NCI-H774 (cell line): Measurements from ENCODE around the gene MRPS5.

Source experiments
- DNase-seq: peaks from one replicate; lab custom pipeline; 2025; lab: John Stamatoyannopoulos, UW

Gene MRPS5

DNA sequence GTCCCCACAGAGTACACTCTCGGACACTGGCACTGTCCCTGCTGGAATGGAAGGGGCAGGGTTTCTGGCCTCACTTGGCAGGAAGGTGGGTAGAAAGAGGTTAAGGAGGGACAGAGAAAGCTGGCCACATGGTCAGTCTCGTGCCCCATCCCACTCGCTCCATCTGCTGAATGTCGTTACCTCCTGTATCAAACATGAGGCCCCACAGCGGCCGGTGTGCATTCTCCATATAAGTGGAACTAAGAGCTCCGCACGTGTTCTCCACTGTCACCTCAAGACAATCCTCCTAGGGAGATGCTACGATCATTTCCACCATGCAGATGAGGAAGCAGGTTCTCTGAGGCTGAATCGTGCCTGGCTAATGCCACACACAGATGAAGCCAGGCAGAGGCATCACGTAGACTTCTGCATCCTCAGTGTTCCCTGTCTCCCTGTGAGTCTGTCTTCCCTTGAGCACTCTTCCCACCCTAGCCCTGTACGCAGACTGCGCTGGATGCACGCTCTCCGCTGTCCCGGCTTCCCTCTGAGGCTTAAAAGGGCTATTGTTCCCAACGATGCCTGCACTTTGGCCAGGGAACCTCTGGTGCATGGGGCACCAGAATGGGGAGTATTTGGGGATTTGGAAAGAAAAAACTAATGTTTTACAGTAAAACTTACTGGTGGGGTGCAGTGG lies 61.0 kb downstream of the MRPS5 start:
- DNase-seq = no peak

DNA sequence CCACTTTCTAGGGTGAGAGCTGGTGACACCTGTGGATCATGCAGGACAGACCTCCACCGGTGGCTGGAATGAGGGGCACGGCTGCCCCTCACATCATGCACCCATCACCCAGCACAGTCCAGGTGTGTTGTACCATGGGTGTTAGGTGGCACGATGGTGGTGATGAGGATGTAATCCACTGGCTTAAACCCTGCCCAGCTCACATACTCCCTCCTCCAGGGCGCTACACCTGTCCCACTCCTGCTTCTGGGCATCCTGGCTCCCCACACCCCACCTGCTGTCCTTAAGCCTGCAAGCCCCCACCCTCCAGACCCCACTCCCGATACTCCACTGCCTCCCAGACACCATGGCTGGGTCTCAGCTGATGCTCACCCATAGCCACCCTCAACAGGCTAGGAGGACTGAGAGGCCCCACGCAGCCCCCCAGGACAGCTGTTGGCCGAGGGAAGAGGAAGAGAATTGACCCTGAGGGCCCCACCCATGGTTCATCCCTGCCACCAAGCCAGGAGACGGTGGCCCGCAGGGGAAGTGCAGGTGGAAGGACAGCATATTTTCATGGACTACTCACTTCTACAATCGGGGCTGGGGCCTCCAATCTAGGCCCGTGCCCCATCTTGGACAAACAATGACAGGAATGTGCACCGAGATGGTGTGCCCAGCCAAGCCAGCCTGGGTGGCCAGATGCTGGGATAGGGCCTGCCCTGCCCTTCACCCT lies 61.8 kb downstream of the MRPS5 start:
- DNase-seq = no peak

DNA sequence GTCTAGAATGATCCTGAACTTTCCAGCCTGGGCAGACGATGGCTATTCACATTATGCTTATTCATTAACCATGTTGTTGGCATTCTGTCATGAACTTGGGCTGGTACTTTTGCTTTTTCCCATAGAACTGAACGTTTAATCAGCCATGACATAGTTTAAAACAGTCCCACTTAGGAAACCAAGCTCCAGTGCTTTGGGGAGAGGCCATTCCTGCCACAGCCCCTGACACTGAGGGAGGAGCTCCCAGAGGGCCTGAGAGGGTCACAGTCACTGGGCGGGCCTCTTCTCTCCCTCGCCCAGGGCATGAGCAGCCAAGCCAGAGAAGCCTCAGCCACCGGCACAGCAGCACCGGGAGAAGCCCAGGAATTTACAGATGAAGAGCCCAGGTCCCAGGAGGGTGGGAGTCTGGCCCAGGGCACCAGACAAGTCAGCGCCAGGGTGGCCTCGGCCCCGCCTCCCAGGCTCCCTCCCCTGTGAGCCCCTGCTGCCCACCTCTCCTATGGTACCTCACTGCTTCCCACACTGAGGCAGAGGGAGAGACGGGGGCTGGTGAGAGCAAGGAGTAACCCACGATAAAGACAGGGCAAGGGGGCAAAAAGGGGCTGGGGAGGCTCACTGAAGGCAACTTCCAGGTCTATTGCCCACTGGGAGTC lies 62.5 kb downstream of the MRPS5 start:
- DNase-seq = no peak

DNA sequence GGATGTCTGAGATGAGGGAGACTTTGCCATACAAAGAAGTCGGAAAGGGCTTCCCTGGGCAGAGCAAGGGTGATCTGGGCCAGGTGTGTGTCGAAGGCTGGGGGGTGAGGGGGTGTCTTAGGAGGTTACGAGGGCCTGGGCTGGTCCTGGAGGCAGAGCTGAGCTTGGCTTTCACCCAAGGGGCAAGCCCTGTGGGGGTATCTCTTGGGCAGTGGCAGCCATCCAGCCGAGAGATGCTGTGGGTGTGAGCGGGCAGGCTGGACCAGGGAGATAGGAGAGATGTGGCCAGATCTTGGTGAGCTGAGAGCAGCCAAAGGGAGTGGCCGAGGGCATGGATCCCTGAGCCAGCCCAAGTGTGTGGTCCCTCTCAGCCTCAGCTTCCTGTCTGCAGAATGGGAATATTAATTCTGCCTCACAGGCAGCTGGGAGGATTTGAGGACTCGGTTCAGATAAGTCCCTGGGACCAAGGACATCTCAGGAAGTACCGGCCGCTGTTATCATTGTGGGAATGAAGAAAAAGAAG lies 63.1 kb downstream of the MRPS5 start:
- DNase-seq = no peak

DNA sequence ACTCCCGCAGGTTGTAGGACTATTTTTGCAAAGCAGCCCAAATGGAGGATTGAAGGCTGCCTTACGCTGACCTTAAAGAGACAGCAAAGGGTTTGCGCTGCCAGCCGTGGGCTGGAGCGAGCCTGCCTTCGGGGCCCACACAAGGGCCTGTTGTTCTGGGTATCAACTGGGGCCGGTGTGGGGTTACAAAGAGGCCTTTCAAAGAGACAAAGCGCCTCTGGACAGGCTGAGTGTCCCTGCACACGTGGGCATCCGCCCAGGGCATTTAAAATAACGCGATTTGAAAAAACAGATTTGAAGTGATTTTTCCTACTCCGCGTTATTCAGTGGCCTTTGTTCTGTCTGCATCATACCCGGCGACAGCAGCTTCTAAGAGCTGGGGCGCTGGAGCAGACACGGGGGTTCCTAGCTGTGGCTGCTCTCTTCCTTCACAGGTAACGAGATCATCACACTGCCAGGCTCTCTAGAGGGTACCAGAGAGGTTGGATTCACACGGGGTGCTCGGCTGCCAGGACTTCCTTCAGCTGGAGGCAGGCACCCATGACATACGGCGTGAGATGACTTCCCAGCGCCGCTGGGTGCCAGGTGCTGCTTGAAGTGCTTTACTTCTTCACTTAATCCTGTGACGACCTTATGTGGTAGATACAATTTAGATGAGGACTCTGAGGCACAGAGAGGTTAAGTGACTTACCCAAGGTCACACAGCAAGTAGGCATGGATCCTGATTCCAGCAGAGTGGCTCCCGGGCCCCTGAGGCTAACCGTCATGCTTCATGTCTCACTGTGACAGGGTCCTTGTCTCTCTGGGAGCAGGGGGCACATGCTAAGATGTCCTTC lies 63.9 kb downstream of the MRPS5 start:
- DNase-seq = no peak

DNA sequence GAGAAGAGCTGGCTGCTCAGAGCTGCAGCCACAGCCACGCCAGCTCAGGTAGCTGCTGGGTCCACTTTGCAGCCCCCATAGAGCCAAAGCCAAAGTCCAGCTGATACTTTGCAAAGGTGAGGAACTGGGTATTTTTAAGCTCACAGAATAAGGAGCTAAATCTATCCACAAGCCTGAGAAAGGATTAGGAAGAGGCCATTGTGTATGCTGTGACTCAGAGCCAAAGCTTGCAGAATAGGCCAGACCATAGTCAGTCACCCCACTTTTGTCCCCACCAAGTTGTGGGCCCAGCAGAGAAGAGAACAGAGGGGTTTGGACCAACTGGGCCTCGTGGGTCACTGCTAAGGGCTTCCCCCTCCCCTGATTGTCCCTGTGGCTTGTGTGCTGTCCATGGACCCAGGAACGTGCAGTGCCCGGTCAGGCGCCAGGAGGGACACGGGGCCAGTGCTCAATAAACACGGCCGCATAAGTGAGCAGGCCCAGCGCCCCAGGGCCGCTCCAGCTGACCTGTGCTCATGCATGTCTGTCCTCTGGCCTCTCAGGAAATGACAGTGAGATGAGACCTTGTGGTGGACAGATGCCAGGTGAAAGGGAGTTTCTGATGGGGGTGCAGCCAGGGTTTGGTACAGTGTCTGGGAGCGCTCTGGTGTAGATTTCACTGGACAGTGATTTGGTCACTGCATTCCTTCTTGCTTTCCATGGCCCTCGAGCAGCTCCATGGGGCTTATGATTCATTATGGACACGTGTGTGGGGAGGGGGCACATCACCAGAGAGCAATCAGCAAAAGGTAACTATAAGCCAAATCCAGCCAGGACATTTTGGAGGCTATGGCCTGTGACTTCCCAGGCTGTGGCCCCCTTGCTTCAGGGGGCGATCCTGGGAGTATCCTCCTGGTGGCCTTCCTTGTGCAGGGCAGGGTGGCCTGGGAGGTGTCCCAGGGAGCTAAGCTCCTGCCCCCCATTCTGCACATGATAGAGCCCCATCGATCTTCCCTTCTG lies 64.8 kb downstream of the MRPS5 start:
- no peak for DNase-seq

DNA sequence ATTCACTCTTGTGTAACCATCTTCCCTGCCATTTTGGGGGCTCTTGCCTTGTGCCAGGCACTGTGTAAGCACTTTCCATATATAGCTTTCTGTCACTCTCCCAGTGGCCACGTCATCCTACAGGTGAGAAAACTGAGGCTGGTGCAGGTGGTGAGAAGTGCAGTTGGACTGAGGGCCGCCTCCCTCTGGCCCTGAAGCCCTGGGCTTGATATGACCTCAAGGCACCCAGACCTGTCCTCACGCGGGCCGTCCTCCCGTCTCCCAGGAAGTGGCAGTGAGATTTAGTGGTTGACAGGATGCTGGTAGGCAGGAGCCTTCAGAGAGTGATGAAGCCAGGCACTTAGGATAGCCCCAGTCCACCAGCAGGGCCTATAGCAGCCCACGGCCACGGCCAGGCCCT lies 65.6 kb downstream of the MRPS5 start:
- DNase-seq = no peak

DNA sequence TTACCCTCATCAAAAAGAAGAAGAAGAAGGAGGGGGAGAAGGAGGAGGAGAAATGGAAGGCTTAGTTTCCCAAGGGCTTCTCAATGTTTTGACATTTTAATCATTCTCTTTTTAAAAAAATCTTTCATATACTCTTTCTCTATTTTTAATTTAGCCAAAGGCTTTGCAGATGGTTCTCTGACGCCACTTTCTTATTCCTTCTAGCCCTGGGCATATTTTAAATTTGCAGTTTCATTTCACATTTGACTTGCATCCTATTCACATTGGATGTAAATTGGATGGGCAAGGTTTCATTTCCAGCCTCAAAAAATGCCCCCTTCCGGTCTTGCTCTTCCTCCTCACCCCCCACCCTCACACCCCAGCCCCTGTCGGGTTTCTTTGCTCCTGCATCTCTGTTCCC lies 66.3 kb downstream of the MRPS5 start:
- DNase-seq = no peak

DNA sequence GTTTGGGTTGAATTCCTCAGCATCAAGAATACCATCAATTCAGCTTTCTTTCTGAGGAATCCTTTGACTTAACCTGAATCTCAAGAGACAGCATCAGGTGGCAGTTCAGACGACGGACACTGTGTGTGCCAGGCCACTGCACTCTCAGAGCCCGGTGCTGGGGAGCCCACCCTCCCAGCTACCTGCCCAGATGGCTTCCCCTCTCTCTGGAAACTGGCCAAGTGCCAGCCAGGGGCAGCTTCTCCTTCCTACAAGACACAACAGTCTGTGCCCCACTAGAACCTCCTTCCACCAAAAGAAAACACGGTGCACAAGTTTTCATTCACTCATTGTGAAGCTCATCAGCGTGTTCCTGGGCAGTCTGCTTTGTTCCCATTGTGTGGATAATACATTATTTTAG lies 67.6 kb downstream of the MRPS5 start:
- DNase-seq = no peak

DNA sequence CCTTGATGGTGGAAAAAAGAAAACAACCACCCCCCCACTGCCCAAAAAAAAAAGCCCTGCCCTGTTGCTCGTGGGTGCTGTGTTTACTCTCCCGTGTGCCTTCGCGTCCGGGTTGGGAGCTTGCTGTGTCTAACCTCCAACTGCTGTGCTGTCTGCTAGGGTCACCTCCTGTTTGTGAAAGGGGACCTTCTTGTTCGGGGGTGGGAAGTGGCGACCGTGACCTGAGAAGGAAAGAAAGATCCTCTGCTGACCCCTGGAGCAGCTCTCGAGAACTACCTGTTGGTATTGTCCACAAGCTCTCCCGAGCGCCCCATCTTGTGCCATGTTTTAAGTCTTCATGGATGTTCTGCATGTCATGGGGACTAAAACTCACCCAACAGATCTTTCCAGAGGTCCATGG lies 68.1 kb downstream of the MRPS5 start:
- DNase-seq = no peak

DNA sequence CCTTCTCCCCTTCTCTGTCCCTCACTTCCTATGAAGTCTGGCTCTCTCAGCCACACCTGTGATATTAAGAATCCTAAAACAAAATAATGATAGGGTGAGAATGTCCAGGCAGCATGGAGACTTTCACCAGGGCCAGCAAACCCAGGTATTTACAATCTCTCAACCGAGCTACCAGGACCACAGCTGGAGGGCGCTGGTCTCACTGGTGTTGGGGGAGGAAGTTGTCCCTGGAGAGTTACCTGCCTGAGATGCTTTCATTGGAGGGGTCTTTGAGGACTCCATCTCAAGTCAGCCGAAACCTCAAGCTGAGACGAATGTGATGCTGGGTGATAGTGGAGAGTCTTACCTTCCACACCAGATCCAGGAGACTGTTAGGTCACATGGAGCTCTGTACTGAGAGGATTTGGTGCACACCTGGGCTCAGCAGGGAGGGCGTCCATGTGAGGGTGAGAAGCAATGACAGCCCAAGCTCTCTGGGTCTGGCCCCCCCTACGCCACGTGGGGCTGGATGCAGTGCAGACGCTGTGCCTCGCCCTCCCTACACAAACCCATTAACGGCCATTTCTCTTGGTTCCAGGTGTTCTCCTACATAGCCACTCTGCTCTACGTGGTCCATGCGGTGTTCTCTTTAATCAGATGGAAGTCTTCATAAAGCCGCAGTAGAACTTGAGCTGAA lies 68.7 kb downstream of the MRPS5 start:
- DNase-seq = no peak

DNA sequence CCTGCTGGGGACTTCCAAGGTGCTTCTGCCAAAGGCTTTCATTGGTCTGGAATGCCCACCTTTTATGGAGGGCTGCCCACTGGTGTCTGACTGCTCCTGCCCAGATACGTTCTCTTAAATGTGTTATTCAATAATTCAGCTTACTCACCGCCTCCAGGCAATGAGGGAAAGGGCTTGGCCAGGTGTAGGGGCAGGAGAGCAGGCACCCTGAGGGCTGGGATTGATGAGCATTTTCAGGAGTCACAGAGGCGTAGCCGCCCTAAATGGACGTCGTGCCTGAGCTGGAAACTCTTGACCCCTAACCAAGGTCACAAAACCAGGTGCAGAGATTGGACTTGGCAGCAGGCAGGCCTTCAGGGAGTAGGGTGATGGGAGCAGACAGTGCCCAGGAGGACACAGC lies 69.3 kb downstream of the MRPS5 start:
- DNase-seq = no peak

DNA sequence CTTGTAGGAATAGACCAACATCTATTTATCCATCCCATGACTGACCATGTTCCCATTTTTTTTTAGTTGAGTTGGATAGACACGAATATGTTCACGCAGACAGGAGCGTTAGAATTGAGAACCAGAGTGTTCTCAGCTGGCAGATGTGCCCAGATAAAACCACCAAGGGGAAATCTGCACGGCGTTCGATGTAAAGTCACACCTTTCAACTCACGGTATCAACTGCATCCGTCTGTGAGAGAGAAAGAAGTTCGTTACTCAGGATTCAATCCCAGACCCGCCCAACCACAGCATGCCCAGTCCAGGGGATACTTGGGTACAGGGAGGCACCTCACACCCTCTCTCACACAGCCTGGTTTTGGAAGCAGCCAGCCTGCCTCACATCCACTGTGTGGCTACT lies 70.0 kb downstream of the MRPS5 start:
- DNase-seq = no peak

DNA sequence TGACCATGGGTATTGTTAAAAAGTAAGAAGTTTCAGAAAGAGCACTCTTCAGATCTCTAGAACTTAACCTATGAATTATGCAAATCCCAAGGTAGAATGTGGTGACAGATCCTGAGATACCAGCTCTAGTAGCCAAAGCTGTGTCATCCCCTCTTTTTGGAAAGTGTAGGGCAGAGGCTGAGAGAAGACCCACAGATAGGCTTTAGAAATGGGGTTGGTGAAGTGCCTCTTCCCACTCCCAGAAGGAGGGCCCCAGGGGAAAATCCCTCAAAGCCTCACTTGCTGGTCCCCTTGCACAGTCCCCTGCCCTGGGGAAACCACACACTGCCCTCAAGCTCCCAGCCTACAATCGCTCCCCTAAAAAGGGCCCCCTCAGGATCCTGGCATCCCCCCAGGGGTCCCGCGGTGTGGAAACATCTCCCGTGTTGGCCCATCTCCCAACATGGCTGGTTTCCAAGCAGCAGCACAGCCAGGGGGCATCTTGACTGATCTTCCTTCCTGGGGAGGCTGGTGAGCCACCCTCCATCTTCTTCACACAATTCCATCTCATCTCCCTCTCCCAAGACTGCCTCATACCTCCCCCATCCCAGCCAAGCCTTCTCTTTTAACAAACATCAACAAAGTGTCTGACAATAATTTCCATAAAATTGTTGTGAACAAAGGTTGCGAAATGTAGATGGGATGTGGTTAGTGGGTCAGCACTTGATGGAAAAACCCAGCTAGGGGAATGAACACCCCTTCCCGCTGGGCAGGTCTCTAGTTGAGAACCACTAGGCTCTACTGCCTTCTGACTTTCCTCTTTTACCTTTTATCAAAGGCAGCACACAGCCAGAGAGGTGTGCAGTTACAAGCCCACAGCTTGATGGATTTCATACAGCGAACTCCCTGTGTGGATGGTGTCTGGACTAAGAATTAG lies 71.0 kb downstream of the MRPS5 start:
- no peak for DNase-seq

DNA sequence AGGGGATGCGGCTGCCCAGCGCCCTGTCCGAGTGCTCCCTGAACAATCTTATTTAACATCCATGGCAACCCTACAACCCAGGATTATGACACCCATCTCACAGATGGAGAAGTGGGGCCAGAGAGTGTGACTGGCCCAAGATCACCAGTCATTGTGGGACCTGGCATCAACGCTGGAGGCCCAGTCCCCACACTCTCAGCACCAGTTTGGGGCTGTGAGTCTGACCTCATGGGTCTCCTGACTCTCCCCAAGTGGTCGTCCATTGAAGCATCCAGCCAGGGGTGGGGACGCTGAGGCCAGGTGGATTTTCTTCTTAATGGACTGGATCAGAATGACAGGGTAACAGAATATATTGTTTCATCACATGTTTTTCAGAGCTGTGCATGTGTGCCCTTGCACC lies 71.6 kb downstream of the MRPS5 start:
- DNase-seq = no peak

DNA sequence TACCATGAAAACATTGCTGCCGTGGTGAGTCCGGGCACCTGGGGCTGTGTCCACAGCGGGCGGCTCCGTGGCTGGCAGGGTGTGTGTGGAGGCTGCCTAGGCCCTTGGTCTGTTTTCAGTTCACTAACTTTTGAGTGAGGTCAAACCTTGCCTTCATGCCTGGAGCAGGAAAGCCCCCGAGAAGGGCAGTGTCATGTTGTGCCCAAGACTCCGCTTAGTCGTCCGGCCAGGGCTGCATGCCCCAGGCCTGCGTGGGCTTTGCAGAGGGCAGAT lies 72.0 kb downstream of the MRPS5 start:
- DNase-seq = no peak

DNA sequence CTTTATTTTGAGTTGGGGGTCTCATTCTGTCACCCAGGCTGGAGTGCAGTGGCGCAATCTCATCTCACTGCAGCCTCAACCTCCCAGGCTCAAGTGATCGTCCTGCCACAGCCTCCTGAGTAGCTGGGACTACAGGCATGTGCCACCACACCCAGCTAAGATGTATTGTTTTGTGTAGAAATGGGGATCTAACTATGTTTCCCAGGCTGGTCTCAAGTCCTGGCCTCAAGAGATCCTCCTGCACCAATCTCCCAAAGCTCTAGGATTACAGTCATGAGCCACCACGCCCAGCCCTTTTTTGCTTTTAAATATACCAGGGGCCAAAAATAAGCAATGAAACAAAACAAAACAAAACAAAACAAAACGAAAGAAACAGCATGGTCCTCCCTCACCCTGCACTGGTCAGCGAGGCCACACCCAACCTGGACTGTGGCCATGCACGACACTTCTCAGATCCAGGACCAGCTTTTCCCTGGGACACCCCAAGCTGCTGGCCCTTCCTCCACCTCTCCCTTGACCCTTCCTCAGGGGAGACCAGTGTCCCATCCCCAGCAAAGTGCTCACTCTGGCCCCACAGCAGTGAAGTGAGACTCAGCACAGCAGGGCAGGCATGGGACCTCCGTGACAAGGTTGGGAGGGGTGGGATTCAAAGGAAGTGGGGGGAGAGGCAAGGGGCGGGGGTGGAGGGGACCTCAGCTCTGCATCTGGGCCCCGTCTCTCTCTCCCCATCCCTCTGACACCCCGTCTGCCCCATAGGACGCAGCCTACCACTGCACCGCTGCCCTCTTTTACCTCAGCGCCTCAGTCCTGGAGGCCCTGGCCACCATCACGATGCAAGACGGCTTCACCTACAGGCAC lies 72.6 kb downstream of the MRPS5 start:
- no peak for DNase-seq

DNA sequence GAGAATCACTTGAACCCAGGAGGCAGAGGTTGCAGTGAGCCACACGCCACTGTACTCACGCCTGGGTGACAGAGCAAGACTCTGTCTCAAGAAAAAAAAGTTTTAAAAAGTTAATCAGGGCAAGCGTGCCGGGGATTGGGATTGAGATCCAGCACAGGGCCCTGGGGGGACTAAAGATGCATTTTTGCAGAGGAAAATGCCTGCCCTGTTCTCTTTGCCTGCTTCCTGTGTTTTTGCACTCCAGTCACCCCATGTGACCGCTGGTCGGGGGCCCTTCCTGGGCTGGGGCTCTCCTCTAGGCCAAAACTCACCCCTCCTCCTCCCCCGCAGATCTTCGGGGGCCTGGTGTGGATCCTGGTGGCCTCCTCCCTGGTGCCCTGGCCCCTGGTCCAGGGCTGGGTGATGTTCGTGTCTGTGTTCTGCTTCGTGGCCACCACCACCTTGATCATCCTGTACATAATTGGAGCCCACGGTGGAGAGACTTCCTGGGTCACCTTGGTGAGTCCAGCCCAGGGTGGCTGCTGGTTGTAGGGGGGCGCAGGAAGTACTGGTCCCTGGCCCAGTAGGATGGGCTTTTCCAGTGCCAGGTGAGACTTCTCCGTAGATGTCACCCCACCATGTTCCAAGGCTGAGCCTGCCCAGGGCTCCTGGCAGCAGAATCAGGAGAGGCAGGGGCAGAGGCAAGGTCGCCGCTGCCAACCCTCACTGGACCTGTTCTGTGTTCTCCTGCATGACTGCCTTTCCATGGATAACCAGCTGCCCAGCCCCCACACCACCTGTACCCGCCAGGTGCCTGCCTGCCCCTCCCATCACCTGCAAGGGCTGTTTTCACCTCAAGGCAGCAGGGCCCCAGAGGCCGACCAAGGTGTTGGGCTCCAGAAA lies 73.7 kb downstream of the MRPS5 start:
- DNase-seq = peak; percentile 53
